Right lobe of liver (tissue), 4 donors: ENCODE data around the gene FRMD4A.

Source experiments
- CTCF ChIP-seq, 4 donors: fragments of 200-600 bp in 3 of 4; fragments of 450-650 bp in 1 of 4; IDR thresholded peaks; one replicate each; pipeline versions ENCODE4 v1.5.1 to v1.8.0; 2016 to 2022; ENCODE audit warnings: antibody characterized with exemption in 4 of 4, mild to moderate bottlenecking in 2 of 4
- POLR2A ChIP-seq: fragments of 450-650 bp; IDR thresholded peaks from one replicate; pipeline ENCODE4 v1.6.1; 2017; ENCODE audit warnings: antibody characterized with exemption, mild to moderate bottlenecking
- donor health status: DM: no; HTN: no; CAD: no.
- donor health status: DM: no; HTN: no; CAD: no.
- donor health status: DM: no; HTN: yes; CAD: no.

GRCh38 chr10:13829790-13830189 lies 500.9 kb downstream of the FRMD4A start:
- no peak for TF ChIP-seq CTCF (IDR thresholded peaks at IDR 0.05)
- TF ChIP-seq POLR2A: no peak
